ENCODE results near the gene SLC6A19.
"Not testable (repeated sequence)": the region's sequence is repeated elsewhere in the genome, so short reads cannot be mapped to it uniquely, and the experiment has no call there.

SLC6A19 gene

DNA sequence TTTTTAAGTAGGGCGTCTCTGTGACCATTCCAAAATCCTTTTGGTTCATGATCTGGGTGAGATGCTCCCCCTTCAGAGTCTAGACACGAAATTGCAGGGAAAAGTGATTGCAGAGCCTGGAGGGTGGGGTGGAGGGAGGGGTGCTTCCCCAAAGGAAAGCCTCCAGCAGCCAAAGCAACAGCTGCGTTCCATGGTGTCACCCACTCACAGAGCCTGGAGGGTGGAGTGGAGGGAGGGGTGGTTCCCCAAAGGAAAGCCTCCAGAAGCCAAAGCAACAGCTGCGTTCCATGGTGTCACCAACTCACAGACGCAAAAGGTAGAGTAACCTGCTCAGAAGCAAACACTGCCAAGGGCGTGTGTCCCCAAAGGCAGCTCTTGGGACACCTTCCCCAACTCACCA is 46.4 kb downstream of the SLC6A19 start:
- DNase-seq: no peak

GRCh38 chr5:1249366-1250280 is 48.2 kb downstream of the SLC6A19 start:
- DNase-seq: no peak

DNA sequence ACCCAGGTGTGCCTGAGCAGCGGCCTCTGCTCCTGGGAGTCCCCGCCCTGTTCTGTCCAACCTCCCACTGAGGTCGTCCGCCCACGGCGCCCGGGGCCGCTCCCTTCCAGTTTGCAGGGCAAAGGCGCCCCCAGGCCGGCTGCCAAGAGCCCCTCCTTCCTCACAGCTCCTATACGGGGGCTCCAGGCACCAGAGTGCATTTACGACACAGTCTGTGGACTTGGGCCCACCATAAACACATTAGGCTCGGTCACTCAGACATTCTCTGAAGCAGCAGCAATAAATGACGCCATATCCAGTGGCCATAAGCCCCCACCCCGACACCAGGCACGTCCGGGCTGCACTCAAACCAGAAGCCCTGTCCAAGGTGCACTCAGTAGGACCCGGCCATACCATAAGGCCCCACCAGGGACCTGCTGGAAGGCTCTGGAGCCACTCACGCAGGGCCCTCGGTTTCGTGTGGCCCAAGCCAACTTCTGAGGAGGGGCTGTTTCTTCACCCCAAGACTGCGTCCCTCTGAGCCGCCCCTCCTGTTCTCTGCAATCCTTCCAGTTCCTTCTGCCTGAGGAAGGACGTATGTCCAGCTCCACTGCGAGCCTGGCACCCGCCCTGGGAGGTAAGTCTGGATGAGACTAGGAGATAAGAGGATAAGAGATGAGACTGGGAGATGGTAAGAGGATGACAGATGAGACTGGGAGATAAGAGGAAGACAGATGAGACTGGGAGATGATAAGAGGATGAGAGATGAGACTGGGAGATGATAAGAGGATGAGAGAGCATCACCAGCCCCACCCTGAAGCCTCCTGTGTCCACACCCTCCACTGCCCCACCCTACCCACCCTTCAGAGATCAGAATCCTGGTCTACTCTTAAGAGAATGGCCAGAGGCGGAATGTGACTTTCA is 50.5 kb downstream of the SLC6A19 start:
- no peak for DNase-seq

- peak; percentile 34 for DNase-seq
Measured at GRCh38 chr5:1252681-1253080, 51.3 kb downstream of the SLC6A19 start.

DNA sequence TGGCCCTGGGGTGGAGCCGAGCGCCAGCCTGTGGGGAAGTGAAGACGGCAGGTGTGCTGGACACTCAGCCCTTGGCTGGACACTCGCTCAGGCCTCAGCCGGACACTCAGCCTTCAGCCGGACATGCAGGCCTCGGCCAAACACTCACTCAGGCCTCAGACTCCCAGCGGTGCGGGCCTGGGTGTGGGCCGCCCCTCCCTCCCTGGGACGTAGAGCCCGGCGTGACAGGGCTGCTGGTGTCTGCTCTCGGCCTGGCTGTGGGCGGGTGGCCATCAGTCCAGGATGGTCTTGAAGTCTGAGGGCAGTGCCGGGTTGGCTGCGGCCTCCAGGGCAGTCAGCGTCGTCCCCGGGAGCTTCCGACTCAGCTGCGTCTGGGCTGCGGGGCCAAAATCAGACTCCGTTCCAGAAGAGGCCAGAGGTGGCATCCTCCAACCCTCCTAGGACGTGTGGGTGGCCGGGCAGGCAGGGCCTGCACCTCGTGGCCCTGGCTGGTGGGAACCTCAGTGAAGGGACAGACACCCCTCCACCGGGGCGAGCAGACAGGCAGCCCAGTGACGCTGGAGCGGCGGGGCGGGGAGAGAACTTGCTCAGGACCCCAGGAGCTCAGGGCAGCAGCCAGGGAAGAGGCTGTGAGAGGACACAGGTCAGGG is 52.2 kb downstream of the SLC6A19 start:
- DNase-seq: no peak

GRCh38 chr5:1254196-1254595 is 52.8 kb downstream of the SLC6A19 start:
- no peak for DNase-seq

- DNase-seq: peak; percentile 48
Measured at GRCh38 chr5:1255081-1255561, 53.7 kb downstream of the SLC6A19 start.

DNA sequence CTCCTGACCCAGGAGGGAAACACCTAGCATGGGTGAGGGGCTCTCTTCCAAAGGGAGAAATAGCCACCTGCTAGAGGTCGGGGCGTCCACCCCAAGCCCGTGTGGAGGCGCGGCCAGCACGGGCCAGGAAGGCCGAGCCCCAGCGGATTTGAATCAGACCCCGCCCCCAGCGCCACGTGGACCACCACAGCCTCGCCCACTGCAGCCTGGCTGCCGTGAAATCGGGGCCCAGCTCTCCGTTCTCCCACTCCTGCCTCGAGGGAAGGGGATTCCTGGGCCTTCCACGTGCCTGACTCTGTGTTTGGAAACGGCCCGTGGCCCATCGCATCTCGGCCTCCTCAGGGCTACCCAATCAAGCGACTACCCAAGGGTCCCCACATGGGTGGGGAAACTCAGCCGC is 55.4 kb downstream of the SLC6A19 start:
- DNase-seq: no peak

- no peak for DNase-seq
Measured at GRCh38 chr5:1257363-1257762, 56.0 kb downstream of the SLC6A19 start.

GRCh38 chr5:1257841-1258240 is 56.4 kb downstream of the SLC6A19 start:
- no peak for DNase-seq

- no peak for DNase-seq
Measured at GRCh38 chr5:1259806-1260480, 58.5 kb downstream of the SLC6A19 start.

GRCh38 chr5:1261643-1262042 is 60.2 kb downstream of the SLC6A19 start:
- no peak for DNase-seq

- no peak for DNase-seq
Measured at GRCh38 chr5:1262381-1262780, 61.0 kb downstream of the SLC6A19 start.

GRCh38 chr5:1264211-1264610 is 62.8 kb downstream of the SLC6A19 start:
- no peak for DNase-seq

GRCh38 chr5:1265026-1265425 is 63.6 kb downstream of the SLC6A19 start:
- DNase-seq: no peak

- DNase-seq: no peak
Measured at GRCh38 chr5:1265461-1266455, 64.4 kb downstream of the SLC6A19 start.

DNA sequence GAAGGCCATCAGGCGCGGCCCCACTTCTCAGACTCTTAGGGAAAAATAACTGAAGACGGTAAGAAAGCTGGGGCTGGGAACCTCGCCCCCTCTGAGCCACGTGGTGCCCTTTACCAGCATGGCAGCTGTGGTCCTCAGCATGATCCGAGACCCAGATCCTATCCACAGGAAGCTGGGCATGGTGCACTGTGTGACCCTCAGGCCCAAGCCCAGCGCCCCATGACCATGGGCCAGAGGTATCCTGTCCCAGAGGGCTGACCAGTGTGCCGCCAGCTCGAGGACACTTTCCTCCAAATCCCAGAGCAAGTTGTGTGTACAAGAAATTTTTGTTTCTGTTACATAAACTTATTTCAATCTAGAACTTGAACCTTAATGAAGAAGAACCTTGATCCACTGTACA is 65.4 kb downstream of the SLC6A19 start:
- no peak for DNase-seq

DNA sequence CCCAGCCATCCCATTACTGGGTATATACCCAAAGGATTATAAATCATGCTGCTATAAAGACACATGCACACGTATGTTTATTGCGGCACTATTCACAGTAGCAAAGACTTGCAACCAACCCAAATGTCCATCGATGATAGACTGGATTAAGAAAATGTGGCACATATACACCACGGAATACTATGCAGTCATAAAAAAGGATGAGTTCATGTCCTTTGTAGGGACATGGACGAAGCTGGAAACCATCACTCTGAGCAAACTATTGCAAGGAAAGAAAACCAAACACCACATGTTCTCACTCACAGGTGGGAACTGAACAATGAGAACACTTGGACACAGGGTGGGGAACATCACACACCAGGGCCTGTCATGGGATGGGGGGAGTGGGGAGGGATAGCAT is 66.1 kb downstream of the SLC6A19 start:
- DNase-seq: not testable (repeated sequence)

DNA sequence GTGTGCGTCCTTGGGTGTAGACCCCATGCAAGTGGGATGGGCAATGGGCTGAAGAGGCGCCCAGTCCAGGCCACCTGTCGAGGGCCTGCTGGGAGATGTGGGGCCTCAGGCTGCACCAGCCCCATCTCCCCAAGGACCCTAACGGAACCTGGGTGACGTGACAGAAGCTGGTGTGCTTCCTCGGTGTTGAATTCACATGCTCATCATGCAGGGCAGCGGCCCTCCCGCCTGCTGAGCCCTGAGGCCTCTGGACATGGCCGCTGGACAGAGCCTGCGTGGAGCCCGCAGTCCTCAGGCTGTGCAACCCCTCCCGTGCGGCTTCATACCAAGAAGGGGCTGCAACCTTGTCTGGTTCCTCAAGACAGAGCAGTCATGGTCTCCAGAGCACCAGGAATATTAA is 66.7 kb downstream of the SLC6A19 start:
- DNase-seq: no peak

DNA sequence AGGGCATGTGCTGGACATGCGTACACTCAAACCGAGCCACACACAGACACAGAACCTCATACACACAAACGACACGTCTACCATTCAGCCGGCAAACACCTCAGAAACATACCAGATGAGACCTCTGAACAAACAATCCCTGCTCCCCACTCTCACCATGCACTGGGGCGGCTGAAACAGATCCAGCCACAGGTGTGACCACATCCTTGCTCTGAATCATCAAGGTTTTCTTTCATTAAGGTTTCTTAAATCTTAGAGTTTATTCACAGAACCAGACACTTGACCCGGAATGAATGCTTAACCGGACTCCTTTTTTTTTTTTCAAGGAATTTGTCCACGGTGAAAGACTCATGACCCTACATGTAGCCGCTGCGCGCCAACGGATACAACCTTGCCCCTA is 67.3 kb downstream of the SLC6A19 start:
- DNase-seq: no peak

DNA sequence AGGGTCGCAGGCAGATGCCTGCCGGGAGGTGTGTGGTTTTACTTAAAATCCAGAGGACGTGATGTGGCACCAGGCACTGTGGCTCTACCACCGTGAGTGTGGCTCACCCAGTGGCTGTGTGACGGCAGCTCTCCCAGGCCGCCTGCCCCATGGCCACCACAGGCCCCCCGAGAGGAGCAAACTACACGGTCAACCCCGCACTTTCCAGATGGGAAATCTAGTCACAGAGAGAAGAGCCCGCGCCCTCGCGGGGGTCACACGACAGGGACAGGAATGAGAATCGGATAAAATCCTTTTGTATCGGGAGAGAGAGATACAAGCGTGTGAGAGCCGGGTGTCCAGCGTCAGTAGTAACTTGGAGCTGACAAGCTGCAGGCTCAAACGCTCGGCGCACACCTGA is 69.0 kb downstream of the SLC6A19 start:
- no peak for DNase-seq

All from 8988T (cell line).